Breast epithelium (tissue), 4 donors: ENCODE results near the gene TDRD1. TPM values are rescaled to one million over a fixed set of nuclear protein-coding genes. Genes with fewer than 3 reads are reported as not detected.

Source experiments
- DNase-seq, 2 donors: peaks; one replicate each; pipeline ENCODE4 v3.0.0-alpha.2; 2019; ENCODE audit warnings: low spot score in 2 of 2
- H3K27ac ChIP-seq, 2 donors: fragments of 200-600 bp; sonication (generic) in 1 of 2; one replicate each; pipeline ENCODE4 v1.5.1; 2016 to 2019; ENCODE audit warnings: mild to moderate bottlenecking in 1 of 2
- H3K27me3 ChIP-seq, 2 donors: fragments of 200-600 bp; sonication (generic) in 1 of 2; one replicate each; pipeline versions ENCODE4 v1.5.1 to v1.6.0; 2017 to 2019; ENCODE audit warnings: control low read depth in 1 of 2, mild to moderate bottlenecking in 1 of 2
- H3K36me3 ChIP-seq: fragments of 200-600 bp; one replicate; pipeline ENCODE4 v1.5.1; 2019
- H3K4me1 ChIP-seq, 2 donors: fragments of 200-600 bp; sonication (generic); one replicate each; pipeline ENCODE4 v1.5.1; 2016 to 2019; ENCODE audit warnings: control low read depth in 1 of 2
- H3K4me3 ChIP-seq, 3 donors: fragments of 200-600 bp; sonication (generic); 1 replicate in 2 of 3; 2 replicates in 1 of 3; pipeline ENCODE4 v1.5.1; 2016 to 2019; ENCODE audit warnings: mild to moderate bottlenecking in 3 of 3, moderate library complexity in 2 of 3
- H3K9me3 ChIP-seq, 2 donors: fragments of 200-600 bp; sonication (generic) in 1 of 2; one replicate each; pipeline ENCODE4 v1.5.1; 2016 to 2019; ENCODE audit warnings: control low read depth in 1 of 2
- CTCF ChIP-seq, 3 donors: fragments of 450-650 bp; IDR thresholded peaks; one replicate each; pipeline ENCODE4 v1.5.1; 2016 to 2017; ENCODE audit warnings: antibody characterized with exemption in 3 of 3, mild to moderate bottlenecking in 3 of 3, moderate library complexity in 3 of 3
- POLR2A ChIP-seq: fragments of 450-650 bp; IDR thresholded peaks from one replicate; pipeline ENCODE4 v1.6.1; 2016; ENCODE audit warnings: antibody characterized with exemption, mild to moderate bottlenecking, moderate library complexity
- POLR2AphosphoS5 ChIP-seq, 3 donors: sonication (generic); formaldehyde crosslinking; IDR thresholded peaks; one replicate each; pipeline ENCODE4 v1.6.1; 2017; ENCODE audit warnings: antibody characterized with exemption in 3 of 3
- intact Hi-C: fragments of 100-400 bp; cut with DNase I; formaldehyde crosslinking; loops from one replicate; pipeline ENCODE4 v1.15.1; 2023; ENCODE audit warnings: low total_unique reads
- total RNA-seq, 3 donors: library from RNA; depleted of rRNA; stranded (reverse); fragments of >200 nt; gene quantifications; one replicate each; pipeline ENCODE4 v1.1.0, GENCODE V29; 2016

TDRD1 gene
- total RNA-seq, 3 donors from 2014 or later, result under 0.01 to 0.73 (median 0.33) TPM

- Histone ChIP-seq H3K36me3 (no peaks in the 10 kb centered on the region), H3K4me3 (no peak overlapping the region), H3K9me3 (no peaks in the 10 kb centered on the region), H3K27ac (no peak overlapping the region), H3K4me1 (no peaks in the 10 kb centered on the region), H3K27me3 (no peaks in the 10 kb centered on the region)
- DNase-seq, result peak in 1 of 2 donors; percentile 40
- TF ChIP-seq POLR2AphosphoS5 (IDR thresholded peaks at IDR 0.05) (no peak), CTCF (IDR thresholded peaks at IDR 0.05) (no peak), POLR2A (no peak)
- intact Hi-C loops, result no loop called here
These were observed 99.2 kb downstream of the TDRD1 start for GRCh38 chr10:114278140-114278883.

- Histone ChIP-seq H3K4me1 (no peaks in the 10 kb centered on the region), H3K27ac (no peak overlapping the region), H3K9me3 (no peaks in the 10 kb centered on the region), H3K4me3 (no peak overlapping the region), H3K36me3 (no peaks in the 10 kb centered on the region), H3K27me3 (no peaks in the 10 kb centered on the region)
- intact Hi-C loops, result no loop called here
- no peak for TF ChIP-seq POLR2AphosphoS5 (IDR thresholded peaks at IDR 0.05)
- TF ChIP-seq POLR2A, result no peak
- TF ChIP-seq CTCF (IDR thresholded peaks at IDR 0.05), result no peak
- DNase-seq, result no peak
These were observed 99.7 kb downstream of the TDRD1 start for GRCh38 chr10:114278884-114279191.

GRCh38 chr10:114279289-114279688 lies 100.1 kb downstream of the TDRD1 start:
- H3K4me3 ChIP-seq, result no peak overlapping the region
- TF ChIP-seq CTCF (IDR thresholded peaks at IDR 0.05) (no peak), POLR2AphosphoS5 (IDR thresholded peaks at IDR 0.05) (no peak), POLR2A (no peak)
- no peaks in the 10 kb centered on the region for H3K4me1 ChIP-seq
- intact Hi-C loops, result no loop called here
- no peaks in the 10 kb centered on the region for H3K36me3 ChIP-seq
- H3K27me3 ChIP-seq, result no peaks in the 10 kb centered on the region
- no peak overlapping the region for H3K27ac ChIP-seq
- DNase-seq, result no peak
- H3K9me3 ChIP-seq, result no peaks in the 10 kb centered on the region

- TF ChIP-seq CTCF (IDR thresholded peaks at IDR 0.05) (peak in 2 of 3 donors; percentile 23 to 28), POLR2A (no peak)
- intact Hi-C loops, result no loop called here
These were observed 100.9 kb downstream of the TDRD1 start for GRCh38 chr10:114279901-114280644.

GRCh38 chr10:114281006-114281405 lies 101.9 kb downstream of the TDRD1 start:
- peak in 1 of 2 donors; percentile 15 for DNase-seq
- Histone ChIP-seq H3K27me3 (no peaks in the 10 kb centered on the region), H3K27ac (no peak overlapping the region), H3K4me1 (no peaks in the 10 kb centered on the region), H3K36me3 (no peaks in the 10 kb centered on the region), H3K4me3 (no peak overlapping the region), H3K9me3 (no peaks in the 10 kb centered on the region)
- intact Hi-C loops, result no loop called here
- TF ChIP-seq CTCF (IDR thresholded peaks at IDR 0.05), result no peak
- no peak for TF ChIP-seq POLR2A
- no peak for TF ChIP-seq POLR2AphosphoS5 (IDR thresholded peaks at IDR 0.05)

More at GRCh38 chr10:114279901-114280644, 100.9 kb downstream of the TDRD1 start:
- no peak for DNase-seq
- no peaks in the 10 kb centered on the region for H3K4me1 ChIP-seq
- H3K4me3 ChIP-seq, result no peak overlapping the region
- H3K9me3 ChIP-seq, result no peaks in the 10 kb centered on the region
- H3K27me3 ChIP-seq, result no peaks in the 10 kb centered on the region
- no peaks in the 10 kb centered on the region for H3K36me3 ChIP-seq
- no peak overlapping the region for H3K27ac ChIP-seq
